SU-DHL-6 (cell line): ENCODE data around the gene S100A9.

Source experiments
- H2AFZ ChIP-seq: fragments of 200-600 bp; sonication (generic); 2 replicates; pipeline ENCODE4 v1.6.1; 2014; ENCODE audit warnings: low read depth, mild to moderate bottlenecking, moderate library complexity, mixed read lengths, antibody characterized with exemption, low read length; ENCODE audit not compliant: severe bottlenecking
- H3F3A ChIP-seq: fragments of 200-600 bp; shearing (Covaris generic); 2 replicates; pipeline ENCODE4 v1.6.0; 2016; ENCODE audit warnings: antibody characterized with exemption, mild to moderate bottlenecking; ENCODE audit not compliant: insufficient read depth
- H3K27ac ChIP-seq: fragments of 200-600 bp; sonication (generic); 2 replicates; pipeline ENCODE4 v1.5.1; 2016; ENCODE audit warnings: low read depth, mild to moderate bottlenecking, low read length, moderate library complexity, mixed read lengths
- H3K27me3 ChIP-seq: fragments of 200-600 bp; sonication (generic), shearing (Covaris generic); 2 replicates; pipeline ENCODE4 v1.6.0; 2014; ENCODE audit warnings: mild to moderate bottlenecking, low read length
- H3K36me3 ChIP-seq: fragments of 200-600 bp; sonication (generic); 2 replicates; pipeline ENCODE4 v1.6.1; 2014; ENCODE audit warnings: mild to moderate bottlenecking, low read length, mixed read lengths
- H3K4me2 ChIP-seq: fragments of 300-600, 200-600 bp; shearing (Covaris generic), sonication (generic); 2 replicates; pipeline ENCODE4 v1.6.0; 2014; ENCODE audit warnings: low read length, low read depth, mild to moderate bottlenecking; ENCODE audit not compliant: poor library complexity, severe bottlenecking
- H3K4me3 ChIP-seq: fragments of 200-600 bp; sonication (generic); 2 replicates; pipeline ENCODE4 v1.5.1; 2014; ENCODE audit warnings: antibody characterized with exemption, low read length, mild to moderate bottlenecking, mixed read lengths; ENCODE audit not compliant: insufficient read depth, poor library complexity, severe bottlenecking
- H3K79me2 ChIP-seq: fragments of 200-600 bp; sonication (generic); 2 replicates; pipeline ENCODE4 v1.6.1; 2014; ENCODE audit warnings: mild to moderate bottlenecking, low read length, moderate library complexity; ENCODE audit not compliant: insufficient read depth
- H3K9ac ChIP-seq: fragments of 200-600 bp; sonication (generic); 2 replicates; pipeline ENCODE4 v1.7.0; 2014; ENCODE audit warnings: mild to moderate bottlenecking, low read length
- H3K9me2 ChIP-seq: fragments of 200-600 bp; sonication (generic); replicated peaks from 2 replicates; pipeline ENCODE4 v1.6.1; 2014; ENCODE audit warnings: low read length; ENCODE audit not compliant: insufficient read depth
- H3K9me3 ChIP-seq: fragments of 200-600 bp; sonication (generic); 2 replicates; pipeline ENCODE4 v1.6.1; 2014; ENCODE audit warnings: low read length, mixed read lengths; ENCODE audit not compliant: insufficient read depth
- H4K20me1 ChIP-seq: fragments of 200-600 bp; sonication (generic); 2 replicates; pipeline ENCODE4 v1.6.1; 2014; ENCODE audit warnings: low read depth, mild to moderate bottlenecking, antibody characterized with exemption, low read length, moderate library complexity, mixed read lengths
- EZH2phosphoT487 ChIP-seq: fragments of 200-600 bp; sonication (generic), shearing (Covaris generic); conservative IDR thresholded peaks from 2 replicates; pipeline ENCODE4 v1.6.1; 2018; ENCODE audit warnings: mild to moderate bottlenecking, antibody characterized with exemption, low read length, moderate library complexity, mixed read lengths
- TF ChIP-seq, protein P1 (sequence below): fragments of 200-600 bp; sonication (generic); IDR thresholded peaks from one replicate; pipeline ENCODE4 v1.5.1; 2017; ENCODE audit warnings: antibody characterized with exemption, mild to moderate bottlenecking, low read length, moderate library complexity; ENCODE audit not compliant: insufficient read depth, poor library complexity, severe bottlenecking

Gene S100A9

DNA sequence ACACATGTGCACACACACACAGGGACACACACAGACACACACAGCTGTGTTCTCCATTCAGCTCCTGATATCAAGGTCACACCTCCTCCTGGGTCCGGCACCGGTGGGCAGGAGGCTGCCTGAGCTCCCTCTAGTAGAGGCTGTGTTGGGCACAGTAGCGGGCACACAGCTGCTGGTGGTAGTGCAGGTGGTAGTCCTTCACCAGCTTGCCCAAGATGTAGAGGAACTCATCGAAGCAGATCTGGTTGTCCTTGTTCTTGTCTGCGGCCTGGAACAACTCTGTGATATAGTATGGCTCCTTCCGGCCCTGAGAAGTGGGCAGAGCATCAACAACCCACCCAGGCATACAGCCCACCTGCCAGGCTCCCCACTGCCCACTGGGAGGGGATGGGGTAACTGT is 38.8 kb downstream of the S100A9 start:
- Histone ChIP-seq H3K27me3 (no peaks in the 10 kb centered on the region), H3K4me2 (no peak overlapping the region)

DNA sequence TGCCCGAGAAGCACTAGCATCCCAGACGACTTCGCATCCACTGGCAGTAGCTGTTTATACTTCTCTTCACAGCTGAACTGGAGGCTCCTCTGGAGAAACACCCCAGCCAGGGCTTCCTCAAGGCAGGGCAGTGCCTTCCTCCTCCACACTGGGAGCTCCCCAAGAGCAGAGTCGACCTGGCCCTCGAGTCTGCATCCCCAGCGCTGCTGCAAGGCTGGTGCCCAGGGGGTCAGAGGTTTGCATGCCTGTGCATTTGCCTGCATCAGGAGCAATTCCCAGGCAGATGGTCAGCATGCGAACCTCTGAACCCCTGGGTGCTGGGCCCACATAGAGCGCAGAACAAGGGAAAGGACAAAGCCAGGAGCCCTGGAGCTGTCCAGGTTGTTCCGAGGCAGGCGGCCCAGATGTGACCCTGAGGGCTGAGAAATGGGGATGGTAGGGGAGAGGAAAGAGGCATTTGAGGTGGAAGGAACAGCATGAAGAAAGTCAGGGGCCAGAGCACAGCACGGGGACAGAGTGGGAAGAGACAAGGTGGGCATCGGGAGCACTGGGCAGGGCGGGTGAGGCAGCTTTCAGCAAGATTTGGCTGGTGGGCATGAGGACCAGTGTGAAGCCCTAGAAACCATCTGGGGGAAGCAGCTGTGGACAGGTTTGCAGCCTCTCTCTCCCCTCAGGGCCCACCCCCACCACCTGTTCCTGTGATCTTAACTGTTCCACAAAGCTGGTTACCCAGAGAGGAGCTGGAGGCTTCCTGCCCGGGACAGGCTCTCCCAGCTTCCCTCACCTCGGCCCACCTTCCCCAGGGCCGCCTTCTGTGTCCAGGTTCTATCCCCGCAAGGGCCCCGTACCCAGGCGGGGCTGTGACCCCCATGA is 39.6 kb downstream of the S100A9 start:
- no peak overlapping the region for H2AFZ ChIP-seq
- H3F3A ChIP-seq = no peaks in the 10 kb centered on the region
- TF ChIP-seq EZH2phosphoT487 = no peak
- TF ChIP-seq, protein P1, sequence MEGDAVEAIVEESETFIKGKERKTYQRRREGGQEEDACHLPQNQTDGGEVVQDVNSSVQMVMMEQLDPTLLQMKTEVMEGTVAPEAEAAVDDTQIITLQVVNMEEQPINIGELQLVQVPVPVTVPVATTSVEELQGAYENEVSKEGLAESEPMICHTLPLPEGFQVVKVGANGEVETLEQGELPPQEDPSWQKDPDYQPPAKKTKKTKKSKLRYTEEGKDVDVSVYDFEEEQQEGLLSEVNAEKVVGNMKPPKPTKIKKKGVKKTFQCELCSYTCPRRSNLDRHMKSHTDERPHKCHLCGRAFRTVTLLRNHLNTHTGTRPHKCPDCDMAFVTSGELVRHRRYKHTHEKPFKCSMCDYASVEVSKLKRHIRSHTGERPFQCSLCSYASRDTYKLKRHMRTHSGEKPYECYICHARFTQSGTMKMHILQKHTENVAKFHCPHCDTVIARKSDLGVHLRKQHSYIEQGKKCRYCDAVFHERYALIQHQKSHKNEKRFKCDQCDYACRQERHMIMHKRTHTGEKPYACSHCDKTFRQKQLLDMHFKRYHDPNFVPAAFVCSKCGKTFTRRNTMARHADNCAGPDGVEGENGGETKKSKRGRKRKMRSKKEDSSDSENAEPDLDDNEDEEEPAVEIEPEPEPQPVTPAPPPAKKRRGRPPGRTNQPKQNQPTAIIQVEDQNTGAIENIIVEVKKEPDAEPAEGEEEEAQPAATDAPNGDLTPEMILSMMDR = no peak
- no peaks in the 10 kb centered on the region for H3K9me2 ChIP-seq
- no peak overlapping the region for H3K4me2 ChIP-seq
- H3K4me3 ChIP-seq = no peak overlapping the region
- no peaks in the 10 kb centered on the region for H3K9me3 ChIP-seq
- H3K79me2 ChIP-seq = no peaks in the 10 kb centered on the region
- H3K27ac ChIP-seq = no peak overlapping the region
- H3K27me3 ChIP-seq = no peaks in the 10 kb centered on the region
- no peak overlapping the region for H3K9ac ChIP-seq
- no peaks in the 10 kb centered on the region for H3K36me3 ChIP-seq
- no peaks in the 10 kb centered on the region for H4K20me1 ChIP-seq

More for the DNA sequence above, 38.8 kb downstream of the S100A9 start:
- no peaks in the 10 kb centered on the region for H3K9me2 ChIP-seq
- H4K20me1 ChIP-seq = no peaks in the 10 kb centered on the region
- no peaks in the 10 kb centered on the region for H3K79me2 ChIP-seq
- H3K4me3 ChIP-seq = no peak overlapping the region
- H3K27ac ChIP-seq = no peak overlapping the region
- no peak for TF ChIP-seq EZH2phosphoT487
- TF ChIP-seq, protein P1 = no peak
- no peaks in the 10 kb centered on the region for H3K9me3 ChIP-seq
- no peak overlapping the region for H2AFZ ChIP-seq
- no peak overlapping the region for H3K9ac ChIP-seq
- no peaks in the 10 kb centered on the region for H3F3A ChIP-seq
- H3K36me3 ChIP-seq = no peaks in the 10 kb centered on the region

DNA sequence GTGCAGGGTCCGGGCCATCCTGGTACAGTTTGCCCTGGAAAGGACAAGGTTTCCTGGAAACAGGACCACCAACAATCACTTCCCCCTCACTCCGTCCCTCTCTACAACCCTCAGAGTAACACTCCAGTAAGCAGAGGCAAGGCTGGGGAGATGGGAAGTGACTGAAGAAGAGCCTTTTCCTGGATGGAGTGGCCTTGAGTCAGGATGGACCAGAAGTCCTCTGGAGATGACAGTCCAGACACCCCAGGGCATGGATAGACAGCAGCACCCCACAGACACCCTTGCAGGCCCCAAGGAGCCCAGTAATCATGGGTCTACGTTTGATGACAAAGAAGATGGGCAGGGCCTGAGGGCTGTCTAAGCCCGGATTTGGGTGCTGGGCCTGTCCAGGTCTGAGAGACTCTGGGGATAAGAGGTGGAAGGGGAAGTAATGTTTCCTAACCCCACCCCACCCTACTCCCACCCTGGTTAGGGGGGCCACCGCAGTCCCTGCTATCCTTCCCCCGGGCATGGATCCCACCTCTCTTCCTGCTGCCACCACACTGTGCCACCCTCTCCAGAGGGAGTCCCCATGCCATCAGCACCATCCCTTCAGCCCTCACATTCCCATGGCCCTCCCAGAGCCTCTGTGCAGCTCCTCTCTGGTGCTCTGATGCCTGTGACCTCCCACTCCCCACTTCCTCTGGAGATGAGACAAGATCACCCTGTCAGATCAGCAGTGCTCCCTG is 40.4 kb downstream of the S100A9 start:
- no peaks in the 10 kb centered on the region for H3K79me2 ChIP-seq
- H3F3A ChIP-seq = no peaks in the 10 kb centered on the region
- no peak overlapping the region for H3K4me2 ChIP-seq
- H3K27me3 ChIP-seq = no peaks in the 10 kb centered on the region
- H3K4me3 ChIP-seq = no peak overlapping the region
- H3K27ac ChIP-seq = no peak overlapping the region
- TF ChIP-seq EZH2phosphoT487 = no peak
- TF ChIP-seq, protein P1 = no peak
- H3K36me3 ChIP-seq = no peaks in the 10 kb centered on the region
- no peak overlapping the region for H2AFZ ChIP-seq
- no peaks in the 10 kb centered on the region for H4K20me1 ChIP-seq
- H3K9me2 ChIP-seq = no peaks in the 10 kb centered on the region
- no peaks in the 10 kb centered on the region for H3K9me3 ChIP-seq
- no peak overlapping the region for H3K9ac ChIP-seq
